ENCODE results near the gene HOXA9.

DNA sequence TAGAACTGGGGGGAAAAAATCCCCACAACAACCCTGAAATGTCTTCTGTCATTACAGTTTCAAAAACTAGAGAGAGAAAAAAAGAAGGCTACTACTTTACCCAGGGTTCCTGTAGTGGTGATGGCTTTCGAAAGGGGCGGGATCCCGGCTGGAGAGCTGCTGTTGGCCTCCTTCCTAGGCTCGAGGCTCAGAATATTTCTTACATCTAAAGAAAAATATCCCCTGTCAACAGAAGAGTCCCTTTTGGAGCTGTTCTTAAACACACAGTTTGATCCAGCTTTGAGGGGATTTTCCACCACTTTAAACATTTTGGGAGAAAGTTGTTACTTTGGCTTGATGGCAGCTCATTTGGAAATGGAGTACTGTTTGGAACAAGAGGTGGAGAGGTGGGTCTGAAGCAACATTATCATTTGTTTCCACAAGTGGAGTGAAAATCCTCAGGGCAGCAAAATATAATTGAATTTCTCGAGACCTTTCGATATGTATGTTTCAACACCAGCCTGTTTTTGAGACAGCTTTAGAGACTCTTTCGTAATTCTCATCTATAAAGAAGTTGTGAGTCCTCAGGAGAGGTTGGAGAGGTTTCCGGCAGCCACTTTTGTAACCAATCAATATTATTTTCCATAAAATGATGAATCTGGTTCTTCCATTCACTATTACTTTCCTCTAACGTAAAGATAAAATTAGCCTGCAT lies 29.5 kb upstream of the HOXA9 start:
- TF ChIP-seq CTCF (IDR thresholded peaks at IDR 0.05) (no peak), EP300 (IDR thresholded peaks at IDR 0.05) (no peak), POLR2AphosphoS5 (IDR thresholded peaks at IDR 0.05) (no peak)

Measured in sigmoid colon (tissue), 4 donors.